GM23338 (cell line): ENCODE measurements around the gene PRPH. TPM values are rescaled to one million over a fixed set of nuclear protein-coding genes. Genes with fewer than 3 reads are reported as not detected.
"Not testable (repeated sequence)": the region's sequence is repeated elsewhere in the genome, so short reads cannot be mapped to it uniquely, and the experiment has no call there.

Experiments used
- ATAC-seq: fragments of 200-7000 bp; cut with Tn5 transposase; 3 replicates; pipeline ENCODE4 v1.9.1; 2020
- DNase-seq: peaks from one replicate; pipeline ENCODE4 v3.0.0-alpha.2; 2015; ENCODE audit warnings: low spot score
- H2AFZ ChIP-seq: fragments of 200-600 bp; sonication (generic); 2 replicates; pipeline ENCODE4 v1.8.0; 2016; ENCODE audit warnings: antibody characterized with exemption, mild to moderate bottlenecking, moderate library complexity
- H3F3A ChIP-seq: fragments of 200-600 bp; sonication (generic); replicated peaks from 2 replicates; pipeline ENCODE4 v1.8.0; 2017; ENCODE audit warnings: antibody characterized with exemption, mixed run types, low read depth
- H3K27ac ChIP-seq: fragments of 200-600 bp; sonication (generic); 2 replicates; pipeline ENCODE4 v1.6.1; 2016; ENCODE audit warnings: low read depth
- H3K27me3 ChIP-seq: fragments of 200-600 bp; sonication (generic); 2 replicates; pipeline ENCODE4 v1.8.0; 2016; ENCODE audit warnings: mild to moderate bottlenecking, mixed run types, moderate library complexity; ENCODE audit not compliant: insufficient read depth
- H3K36me3 ChIP-seq: fragments of 200-600 bp; sonication (generic); 2 replicates; pipeline ENCODE4 v1.8.0; 2016; ENCODE audit warnings: mild to moderate bottlenecking; ENCODE audit not compliant: insufficient read depth
- H3K4me1 ChIP-seq: fragments of 200-600 bp; sonication (generic); 2 replicates; pipeline ENCODE4 v1.8.0; 2016; ENCODE audit warnings: mild to moderate bottlenecking, moderate library complexity; ENCODE audit not compliant: insufficient read depth
- H3K4me2 ChIP-seq: fragments of 200-600 bp; sonication (generic); 2 replicates; pipeline ENCODE4 v1.7.1; 2017; ENCODE audit warnings: mixed run types
- H3K4me3 ChIP-seq: fragments of 200-600 bp; sonication (generic); 2 replicates; pipeline ENCODE4 v1.6.1; 2016; ENCODE audit warnings: mixed run types
- H3K79me2 ChIP-seq: fragments of 200-600 bp; sonication (generic); replicated peaks from 2 replicates; pipeline ENCODE4 v1.8.0; 2017; ENCODE audit warnings: mild to moderate bottlenecking; ENCODE audit not compliant: insufficient read depth
- H3K9me2 ChIP-seq: fragments of 200-600 bp; sonication (generic); 2 replicates; pipeline ENCODE4 v1.8.0; 2017; ENCODE audit not compliant: insufficient read depth
- H4K20me1 ChIP-seq: fragments of 200-600 bp; sonication (generic); replicated peaks from 2 replicates; pipeline ENCODE4 v1.8.0; 2017; ENCODE audit warnings: mild to moderate bottlenecking; ENCODE audit not compliant: insufficient read depth
- H3K27ac Mint-ChIP-seq: 2 replicates; pipeline ENCODE4 v1.8.0; 2020; ENCODE audit warnings: inconsistent platforms, mild to moderate bottlenecking, moderate library complexity, mixed read lengths
- H3K27me3 Mint-ChIP-seq: 3 replicates; pipeline ENCODE4 v1.8.0; 2022; ENCODE audit warnings: low read depth, mild to moderate bottlenecking, moderate library complexity, mixed read lengths, inconsistent platforms; ENCODE audit not compliant: insufficient read depth, poor library complexity
- H3K36me3 Mint-ChIP-seq: 3 replicates; pipeline ENCODE4 v1.8.0; 2021; ENCODE audit warnings: low read depth, mild to moderate bottlenecking, inconsistent platforms, moderate library complexity, mixed read lengths
- H3K4me1 Mint-ChIP-seq: 3 replicates; pipeline ENCODE4 v1.8.0; 2020; ENCODE audit warnings: mild to moderate bottlenecking, inconsistent platforms, mixed read lengths
- H3K4me3 Mint-ChIP-seq: 3 replicates; pipeline ENCODE4 v1.8.0; 2021; ENCODE audit warnings: moderate library complexity, mild to moderate bottlenecking, inconsistent platforms, mixed read lengths
- H3K9me3 Mint-ChIP-seq: 3 replicates; pipeline ENCODE4 v1.8.0; 2020; ENCODE audit warnings: moderate library complexity, mild to moderate bottlenecking, inconsistent platforms, mixed read lengths
- CREB1 ChIP-seq: fragments of 250-450 bp; sonication (Bioruptor Pico); IDR thresholded peaks from 2 replicates; pipeline ENCODE4 v1.5.0; 2020; ENCODE audit warnings: low read depth, mild to moderate bottlenecking, moderate library complexity
- EZH2 ChIP-seq: fragments of 200-600 bp; sonication (generic); IDR thresholded peaks from one replicate; pipeline ENCODE4 v1.8.0; 2017; ENCODE audit warnings: antibody characterized with exemption, mild to moderate bottlenecking, low read depth; ENCODE audit not compliant: unreplicated experiment
- EZH2phosphoT487 ChIP-seq: fragments of 200-600 bp; sonication (generic); IDR thresholded peaks from one replicate; pipeline ENCODE4 v1.8.1; 2018; ENCODE audit warnings: antibody characterized with exemption; ENCODE audit not compliant: unreplicated experiment
- JUNB ChIP-seq: IDR thresholded peaks from one replicate; pipeline ENCODE4 v1.6.1; 2016; ENCODE audit warnings: antibody characterized with exemption; ENCODE audit not compliant: unreplicated experiment
- NANOG ChIP-seq: IDR thresholded peaks from 2 replicates; pipeline ENCODE4 v1.6.1; 2016; ENCODE audit warnings: antibody characterized with exemption, borderline replicate concordance
- POLR2AphosphoS5 ChIP-seq: IDR thresholded peaks from 2 replicates; pipeline ENCODE4 v1.6.1; 2016; ENCODE audit warnings: antibody characterized with exemption, low read depth
- STAT1 ChIP-seq: IDR thresholded peaks from one replicate; pipeline ENCODE4 v1.6.1; 2016; ENCODE audit warnings: antibody characterized with exemption; ENCODE audit not compliant: unreplicated experiment
- ZNF114 ChIP-seq: fragments of 250-450 bp; sonication (Bioruptor Pico); IDR thresholded peaks from 2 replicates; pipeline ENCODE4 v1.5.0; 2020; ENCODE audit warnings: mild to moderate bottlenecking, moderate library complexity
- ZNF331 ChIP-seq: fragments of 250-450 bp; sonication (Bioruptor Pico); IDR thresholded peaks from 2 replicates; pipeline ENCODE4 v1.5.0; 2020; ENCODE audit warnings: low read depth, mild to moderate bottlenecking, moderate library complexity
- polyA plus RNA-seq: library from polyadenylated mRNA; unstranded; fragments of >200 nt; fragmentation: Nextera tagmentation; extraction: Ambion mirVana; gene quantifications from 2 replicates; pipeline ENCODE4 v1.2.1, GENCODE V29; 2016
- total RNA-seq: library from RNA; depleted of rRNA; stranded (reverse); fragments of >200 nt; shearing (Covaris generic); gene quantifications from 2 replicates; pipeline ENCODE4 v1.2.3, GENCODE V29; 2014
- TF ChIP-seq, protein P1 (sequence below): IDR thresholded peaks from 2 replicates; pipeline ENCODE4 v1.6.1; 2016; ENCODE audit warnings: antibody characterized with exemption
- TF ChIP-seq, protein P2 (sequence below), 2 experiments: fragments of 200-600 bp in 1 of 2; sonication (generic) in 1 of 2; conservative IDR thresholded peaks; 2 replicates each; pipeline versions ENCODE4 v1.5.1 to v1.6.1; 2016 to 2017; ENCODE audit warnings: antibody characterized with exemption in 2 of 2, low read depth in 2 of 2, mild to moderate bottlenecking in 2 of 2, moderate library complexity in 1 of 2
- TF ChIP-seq, protein P3 (sequence below): IDR thresholded peaks from one replicate; pipeline ENCODE4 v1.6.1; 2018; ENCODE audit warnings: antibody characterized with exemption; ENCODE audit not compliant: unreplicated experiment

PRPH gene
- total and polyA plus RNA-seq, 2 experiments from 2014 or later: 0.24 to 0.36 TPM

DNA sequence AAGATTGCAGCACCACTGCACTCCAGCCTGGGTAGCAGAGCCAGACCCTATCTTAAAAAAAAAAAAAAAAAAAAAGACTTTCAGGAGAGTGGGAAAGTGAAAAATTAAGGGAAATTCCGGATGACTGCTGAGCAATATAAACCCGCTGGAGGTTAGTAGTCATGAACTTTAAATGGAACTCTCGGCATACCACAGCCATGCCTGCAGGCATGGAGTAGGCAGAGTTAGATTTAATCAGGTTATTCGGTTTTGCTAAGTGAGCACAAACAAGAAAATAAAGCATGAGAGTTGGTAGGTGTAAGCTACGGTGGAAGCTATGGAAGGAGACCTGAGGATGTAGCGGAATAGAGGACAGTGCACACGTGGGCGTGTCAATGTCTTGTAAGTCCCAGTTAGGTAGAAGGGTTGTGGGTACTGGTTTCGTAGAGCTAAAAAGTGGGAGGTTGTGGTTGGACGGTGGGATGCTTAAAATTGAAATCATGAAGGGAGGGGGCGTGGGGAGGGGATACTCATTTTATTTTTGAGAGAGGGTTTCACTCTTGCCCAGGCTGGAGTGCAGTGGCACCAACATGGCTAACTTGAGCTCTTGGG lies 41.8 kb upstream of the PRPH start (continued):
- no peak for TF ChIP-seq POLR2AphosphoS5
- TF ChIP-seq ZNF114: no peak
- TF ChIP-seq JUNB: no peak
- TF ChIP-seq ZNF331 (CRISPR knock-in tag): no peak
- TF ChIP-seq, protein P1, sequence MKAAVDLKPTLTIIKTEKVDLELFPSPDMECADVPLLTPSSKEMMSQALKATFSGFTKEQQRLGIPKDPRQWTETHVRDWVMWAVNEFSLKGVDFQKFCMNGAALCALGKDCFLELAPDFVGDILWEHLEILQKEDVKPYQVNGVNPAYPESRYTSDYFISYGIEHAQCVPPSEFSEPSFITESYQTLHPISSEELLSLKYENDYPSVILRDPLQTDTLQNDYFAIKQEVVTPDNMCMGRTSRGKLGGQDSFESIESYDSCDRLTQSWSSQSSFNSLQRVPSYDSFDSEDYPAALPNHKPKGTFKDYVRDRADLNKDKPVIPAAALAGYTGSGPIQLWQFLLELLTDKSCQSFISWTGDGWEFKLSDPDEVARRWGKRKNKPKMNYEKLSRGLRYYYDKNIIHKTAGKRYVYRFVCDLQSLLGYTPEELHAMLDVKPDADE: no peak

DNA sequence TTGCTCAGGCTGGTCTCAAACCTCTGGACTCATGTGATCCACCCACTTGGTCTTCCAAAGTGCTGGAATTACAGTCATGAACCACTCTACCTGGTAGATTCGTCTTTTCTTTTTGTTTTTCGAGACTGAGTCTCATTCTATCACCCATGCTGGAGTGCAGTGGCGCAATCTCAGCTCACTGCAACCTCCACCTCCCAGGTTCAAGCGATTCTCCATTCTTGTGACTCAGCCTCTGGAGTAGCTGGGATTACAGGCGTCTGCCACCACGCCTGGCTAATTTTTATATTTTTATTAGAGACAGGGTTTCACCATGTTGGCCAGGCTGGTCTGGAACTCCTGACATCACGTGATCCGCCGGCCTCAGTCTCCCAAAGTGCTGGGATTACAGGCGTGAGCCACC lies 39.5 kb upstream of the PRPH start:
- not testable (repeated sequence) for H3K4me1 Mint-ChIP-seq, H3K4me3 ChIP-seq, H3K9me3 Mint-ChIP-seq, H3K36me3 ChIP-seq, H3K27me3 ChIP-seq, H3K27ac ChIP-seq, H3K79me2 ChIP-seq, H2AFZ ChIP-seq, H3K27ac Mint-ChIP-seq, H3K9me2 ChIP-seq, H3K4me1 ChIP-seq, H3F3A ChIP-seq, H3K4me3 Mint-ChIP-seq, H3K4me2 ChIP-seq, H4K20me1 ChIP-seq, DNase-seq, ATAC-seq, H3K27me3 Mint-ChIP-seq, H3K36me3 Mint-ChIP-seq

DNA sequence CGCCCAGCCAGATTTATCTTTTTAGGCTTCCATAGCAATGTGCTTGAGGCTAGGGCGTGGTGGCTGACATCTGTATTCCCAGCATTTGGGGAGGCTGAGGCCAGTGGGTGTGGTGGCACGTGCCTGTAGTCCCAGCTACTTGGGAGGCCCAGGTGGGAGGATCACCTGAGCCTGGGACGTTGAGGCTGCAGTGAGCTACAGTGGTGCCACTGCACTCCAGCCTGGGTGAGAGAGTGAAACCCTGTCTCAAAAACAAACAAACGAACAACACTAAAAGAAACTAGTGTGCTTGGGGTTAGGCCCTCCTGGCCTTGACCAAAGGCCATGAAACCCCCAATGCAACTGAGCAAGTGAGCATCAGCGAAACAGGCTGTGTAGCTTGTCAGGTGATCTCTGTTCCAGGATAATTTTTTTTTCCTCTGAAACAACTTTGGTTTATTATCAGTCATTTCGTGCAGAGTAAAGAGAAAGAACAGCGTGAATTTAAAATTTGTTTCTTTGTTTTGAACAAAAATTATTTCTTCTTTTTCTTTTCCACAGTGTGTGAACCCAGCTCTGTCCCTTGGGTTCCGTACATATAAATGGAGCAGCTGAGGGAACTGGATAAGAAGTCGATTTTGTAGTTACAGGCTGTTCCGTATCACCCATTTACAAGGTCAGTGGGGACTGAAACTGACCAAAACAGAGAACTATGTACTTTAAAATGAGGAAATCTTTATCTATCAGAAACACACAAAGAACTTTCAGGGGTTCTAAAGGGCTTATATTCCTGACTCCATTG lies 38.9 kb upstream of the PRPH start:
- H3K27me3 ChIP-seq: no peaks in the 10 kb centered on the region
- Mint-ChIP-seq H3K27me3 (peaks cover 2% of the 10 kb centered on the region), H3K36me3 (no peaks in the 10 kb centered on the region), H3K4me1 (peaks cover 4% of the 10 kb centered on the region; the same call in 2 of the 3 replicates), H3K9me3 (no peaks in the 10 kb centered on the region), H3K4me3 (no peak overlapping the region), H3K27ac (no peak overlapping the region)
- H3K27ac ChIP-seq: no peak overlapping the region
- ATAC-seq: no peak
- no peaks in the 10 kb centered on the region for H3F3A ChIP-seq
- 0 out of 2 replicates have a peak, but pooled peaks cover under 1% of the 10 kb centered on the region for H3K9me2 ChIP-seq
- no peaks in the 10 kb centered on the region for H3K36me3 ChIP-seq
- no peak overlapping the region for H2AFZ ChIP-seq
- no peaks in the 10 kb centered on the region for H3K79me2 ChIP-seq
- DNase-seq: no peak
- no peaks in the 10 kb centered on the region; the same call in 1 of the 2 replicates for H4K20me1 ChIP-seq
- H3K4me1 ChIP-seq: no peaks in the 10 kb centered on the region
- H3K4me3 ChIP-seq: no peak overlapping the region
- no peak overlapping the region for H3K4me2 ChIP-seq
- TF ChIP-seq, protein P1: no peak
- TF ChIP-seq ZNF114: no peak
- TF ChIP-seq CREB1 (CRISPR knock-in tag): no peak
- TF ChIP-seq POLR2AphosphoS5: no peak
- no peak for TF ChIP-seq EZH2phosphoT487
- TF ChIP-seq, protein P2, sequence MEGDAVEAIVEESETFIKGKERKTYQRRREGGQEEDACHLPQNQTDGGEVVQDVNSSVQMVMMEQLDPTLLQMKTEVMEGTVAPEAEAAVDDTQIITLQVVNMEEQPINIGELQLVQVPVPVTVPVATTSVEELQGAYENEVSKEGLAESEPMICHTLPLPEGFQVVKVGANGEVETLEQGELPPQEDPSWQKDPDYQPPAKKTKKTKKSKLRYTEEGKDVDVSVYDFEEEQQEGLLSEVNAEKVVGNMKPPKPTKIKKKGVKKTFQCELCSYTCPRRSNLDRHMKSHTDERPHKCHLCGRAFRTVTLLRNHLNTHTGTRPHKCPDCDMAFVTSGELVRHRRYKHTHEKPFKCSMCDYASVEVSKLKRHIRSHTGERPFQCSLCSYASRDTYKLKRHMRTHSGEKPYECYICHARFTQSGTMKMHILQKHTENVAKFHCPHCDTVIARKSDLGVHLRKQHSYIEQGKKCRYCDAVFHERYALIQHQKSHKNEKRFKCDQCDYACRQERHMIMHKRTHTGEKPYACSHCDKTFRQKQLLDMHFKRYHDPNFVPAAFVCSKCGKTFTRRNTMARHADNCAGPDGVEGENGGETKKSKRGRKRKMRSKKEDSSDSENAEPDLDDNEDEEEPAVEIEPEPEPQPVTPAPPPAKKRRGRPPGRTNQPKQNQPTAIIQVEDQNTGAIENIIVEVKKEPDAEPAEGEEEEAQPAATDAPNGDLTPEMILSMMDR (conservative IDR thresholded peaks at IDR 0.05; ENCODE audit: low read depth in 2 of 2): no peak
- TF ChIP-seq STAT1: no peak
- no peak for TF ChIP-seq NANOG
- no peak for TF ChIP-seq ZNF331 (CRISPR knock-in tag)
- TF ChIP-seq EZH2: no peak
- TF ChIP-seq, protein P3, sequence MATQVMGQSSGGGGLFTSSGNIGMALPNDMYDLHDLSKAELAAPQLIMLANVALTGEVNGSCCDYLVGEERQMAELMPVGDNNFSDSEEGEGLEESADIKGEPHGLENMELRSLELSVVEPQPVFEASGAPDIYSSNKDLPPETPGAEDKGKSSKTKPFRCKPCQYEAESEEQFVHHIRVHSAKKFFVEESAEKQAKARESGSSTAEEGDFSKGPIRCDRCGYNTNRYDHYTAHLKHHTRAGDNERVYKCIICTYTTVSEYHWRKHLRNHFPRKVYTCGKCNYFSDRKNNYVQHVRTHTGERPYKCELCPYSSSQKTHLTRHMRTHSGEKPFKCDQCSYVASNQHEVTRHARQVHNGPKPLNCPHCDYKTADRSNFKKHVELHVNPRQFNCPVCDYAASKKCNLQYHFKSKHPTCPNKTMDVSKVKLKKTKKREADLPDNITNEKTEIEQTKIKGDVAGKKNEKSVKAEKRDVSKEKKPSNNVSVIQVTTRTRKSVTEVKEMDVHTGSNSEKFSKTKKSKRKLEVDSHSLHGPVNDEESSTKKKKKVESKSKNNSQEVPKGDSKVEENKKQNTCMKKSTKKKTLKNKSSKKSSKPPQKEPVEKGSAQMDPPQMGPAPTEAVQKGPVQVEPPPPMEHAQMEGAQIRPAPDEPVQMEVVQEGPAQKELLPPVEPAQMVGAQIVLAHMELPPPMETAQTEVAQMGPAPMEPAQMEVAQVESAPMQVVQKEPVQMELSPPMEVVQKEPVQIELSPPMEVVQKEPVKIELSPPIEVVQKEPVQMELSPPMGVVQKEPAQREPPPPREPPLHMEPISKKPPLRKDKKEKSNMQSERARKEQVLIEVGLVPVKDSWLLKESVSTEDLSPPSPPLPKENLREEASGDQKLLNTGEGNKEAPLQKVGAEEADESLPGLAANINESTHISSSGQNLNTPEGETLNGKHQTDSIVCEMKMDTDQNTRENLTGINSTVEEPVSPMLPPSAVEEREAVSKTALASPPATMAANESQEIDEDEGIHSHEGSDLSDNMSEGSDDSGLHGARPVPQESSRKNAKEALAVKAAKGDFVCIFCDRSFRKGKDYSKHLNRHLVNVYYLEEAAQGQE: no peak
